Uterus (tissue), 2 donors: ENCODE results near the gene COX4I1.

Experiments used
- CTCF ChIP-seq, 4 experiments: fragments of 200-600 bp in 2 of 4; fragments of 450-650 bp in 2 of 4; sonication (generic) in 2 of 4; IDR thresholded peaks; one replicate each; pipeline ENCODE4 v1.5.1; 2016 to 2019; ENCODE audit warnings: antibody characterized with exemption in 4 of 4, mild to moderate bottlenecking in 2 of 4, moderate library complexity in 1 of 4
- POLR2A ChIP-seq, 2 donors: fragments of 450-650 bp; IDR thresholded peaks; one replicate each; pipeline ENCODE4 v1.6.1; 2016; ENCODE audit warnings: antibody characterized with exemption in 2 of 2, mild to moderate bottlenecking in 1 of 2, moderate library complexity in 1 of 2

- no peak for TF ChIP-seq CTCF (IDR thresholded peaks at IDR 0.05)
- no peak for TF ChIP-seq POLR2A (IDR thresholded peaks at IDR 0.05)
Observed at GRCh38 chr16:85765767-85766166, 33.7 kb upstream of the COX4I1 start.
